A549 (cell line): ENCODE measurements around the gene CDK9.

Experiments
- CEBPB ChIP-seq, 2 experiments: fragments of >200 bp in 1 of 2; sonication (Bioruptor Twin) in 1 of 2; formaldehyde crosslinking in 1 of 2; IDR thresholded peaks; 2 replicates each; pipeline ENCODE4 v1.6.1; 2012 to 2016
- EP300 ChIP-seq, 2 experiments: fragments of >200 bp; sonication (Bioruptor Twin); formaldehyde crosslinking; IDR thresholded peaks; 2 replicates in 1 of 2; 3 replicates in 1 of 2; pipeline ENCODE4 v1.6.1; 2016 to 2017
- KDM1A ChIP-seq: fragments of 200-600 bp; sonication (generic); IDR thresholded peaks from 2 replicates; pipeline ENCODE4 v1.6.1; 2016; ENCODE audit warnings: low read depth, mild to moderate bottlenecking
- MAFK ChIP-seq: fragments of 450-650 bp; IDR thresholded peaks from 2 replicates; pipeline ENCODE4 v1.6.1; 2014; ENCODE audit not compliant: partially characterized antibody
- POLR2A ChIP-seq: IDR thresholded peaks from 2 replicates; pipeline ENCODE4 v1.6.1; 2012; ENCODE audit warnings: mild to moderate bottlenecking, low read length
- RAD21 ChIP-seq, 2 experiments: fragments of >200 bp in 1 of 2; sonication (Bioruptor Twin) in 1 of 2; formaldehyde crosslinking in 1 of 2; IDR thresholded peaks in 1 of 2; conservative IDR thresholded peaks in 1 of 2; 2 replicates in 1 of 2; 3 replicates in 1 of 2; pipeline ENCODE4 v1.6.1; 2012 to 2018; ENCODE audit warnings: inconsistent platforms in 1 of 2
- ZC3H11A ChIP-seq: fragments of 450-650 bp; IDR thresholded peaks from 2 replicates; pipeline ENCODE4 v1.6.1; 2014; ENCODE audit warnings: antibody characterized with exemption, mild to moderate bottlenecking
- TF ChIP-seq, protein P1 (sequence below): fragments of >200 bp; sonication (Bioruptor Twin); formaldehyde crosslinking; IDR thresholded peaks from 3 replicates; pipeline ENCODE4 v1.5.1; 2016
- TF ChIP-seq, protein P2 (sequence below): fragments of 450-650 bp; IDR thresholded peaks from 2 replicates; pipeline ENCODE4 v1.6.1; 2014; ENCODE audit warnings: antibody characterized with exemption
- TF ChIP-seq, protein P3 (sequence below): fragments of 200-600 bp; sonication (generic); IDR thresholded peaks from 2 replicates; pipeline ENCODE4 v1.6.1; 2016; ENCODE audit warnings: antibody characterized with exemption, mild to moderate bottlenecking, moderate library complexity
- TF ChIP-seq, protein P4 (sequence below): IDR thresholded peaks from 2 replicates; pipeline ENCODE4 v1.6.1; 2012

DNA sequence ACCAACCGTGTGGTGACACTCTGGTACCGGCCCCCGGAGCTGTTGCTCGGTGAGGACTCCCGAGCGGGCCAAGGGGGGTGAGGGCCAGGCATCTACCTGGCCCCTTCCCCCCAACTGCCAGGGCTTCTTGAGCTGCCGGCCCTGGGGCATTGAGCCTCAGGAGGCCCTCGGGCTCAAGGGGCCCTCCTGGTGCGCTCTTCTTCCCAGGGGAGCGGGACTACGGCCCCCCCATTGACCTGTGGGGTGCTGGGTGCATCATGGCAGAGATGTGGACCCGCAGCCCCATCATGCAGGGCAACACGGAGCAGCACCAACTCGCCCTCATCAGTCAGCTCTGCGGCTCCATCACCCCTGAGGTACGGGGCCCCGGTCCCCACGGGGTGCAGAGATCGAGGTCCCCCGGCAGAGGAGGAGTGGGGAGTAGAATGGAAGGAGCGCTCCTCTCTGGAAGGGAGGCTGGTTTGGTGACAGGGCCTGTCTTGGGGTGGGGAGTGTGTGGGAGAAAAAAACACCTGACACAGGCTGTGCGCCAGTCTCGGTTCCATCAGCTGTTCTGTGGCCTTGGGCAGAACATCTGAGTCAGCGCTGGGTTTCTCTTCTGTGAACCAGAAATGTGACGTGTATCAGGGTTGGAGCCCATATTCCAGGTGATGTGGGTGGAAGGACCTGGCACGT, 2.6 kb downstream of the CDK9 start:
- TF ChIP-seq KDM1A (no peak), ZC3H11A (no peak), POLR2A (no peak), CEBPB (IDR thresholded peaks at IDR 0.05) (no peak), RAD21 (conservative IDR thresholded peaks at IDR 0.05 in 1 of 2, IDR thresholded peaks at IDR 0.05 in 1 of 2) (no peak), EP300 (IDR thresholded peaks at IDR 0.05) (no peak), MAFK (no peak)
- TF ChIP-seq, protein P1, sequence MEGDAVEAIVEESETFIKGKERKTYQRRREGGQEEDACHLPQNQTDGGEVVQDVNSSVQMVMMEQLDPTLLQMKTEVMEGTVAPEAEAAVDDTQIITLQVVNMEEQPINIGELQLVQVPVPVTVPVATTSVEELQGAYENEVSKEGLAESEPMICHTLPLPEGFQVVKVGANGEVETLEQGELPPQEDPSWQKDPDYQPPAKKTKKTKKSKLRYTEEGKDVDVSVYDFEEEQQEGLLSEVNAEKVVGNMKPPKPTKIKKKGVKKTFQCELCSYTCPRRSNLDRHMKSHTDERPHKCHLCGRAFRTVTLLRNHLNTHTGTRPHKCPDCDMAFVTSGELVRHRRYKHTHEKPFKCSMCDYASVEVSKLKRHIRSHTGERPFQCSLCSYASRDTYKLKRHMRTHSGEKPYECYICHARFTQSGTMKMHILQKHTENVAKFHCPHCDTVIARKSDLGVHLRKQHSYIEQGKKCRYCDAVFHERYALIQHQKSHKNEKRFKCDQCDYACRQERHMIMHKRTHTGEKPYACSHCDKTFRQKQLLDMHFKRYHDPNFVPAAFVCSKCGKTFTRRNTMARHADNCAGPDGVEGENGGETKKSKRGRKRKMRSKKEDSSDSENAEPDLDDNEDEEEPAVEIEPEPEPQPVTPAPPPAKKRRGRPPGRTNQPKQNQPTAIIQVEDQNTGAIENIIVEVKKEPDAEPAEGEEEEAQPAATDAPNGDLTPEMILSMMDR = no peak
- TF ChIP-seq, protein P2, sequence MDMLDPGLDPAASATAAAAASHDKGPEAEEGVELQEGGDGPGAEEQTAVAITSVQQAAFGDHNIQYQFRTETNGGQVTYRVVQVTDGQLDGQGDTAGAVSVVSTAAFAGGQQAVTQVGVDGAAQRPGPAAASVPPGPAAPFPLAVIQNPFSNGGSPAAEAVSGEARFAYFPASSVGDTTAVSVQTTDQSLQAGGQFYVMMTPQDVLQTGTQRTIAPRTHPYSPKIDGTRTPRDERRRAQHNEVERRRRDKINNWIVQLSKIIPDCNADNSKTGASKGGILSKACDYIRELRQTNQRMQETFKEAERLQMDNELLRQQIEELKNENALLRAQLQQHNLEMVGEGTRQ = no peak
- TF ChIP-seq, protein P3, sequence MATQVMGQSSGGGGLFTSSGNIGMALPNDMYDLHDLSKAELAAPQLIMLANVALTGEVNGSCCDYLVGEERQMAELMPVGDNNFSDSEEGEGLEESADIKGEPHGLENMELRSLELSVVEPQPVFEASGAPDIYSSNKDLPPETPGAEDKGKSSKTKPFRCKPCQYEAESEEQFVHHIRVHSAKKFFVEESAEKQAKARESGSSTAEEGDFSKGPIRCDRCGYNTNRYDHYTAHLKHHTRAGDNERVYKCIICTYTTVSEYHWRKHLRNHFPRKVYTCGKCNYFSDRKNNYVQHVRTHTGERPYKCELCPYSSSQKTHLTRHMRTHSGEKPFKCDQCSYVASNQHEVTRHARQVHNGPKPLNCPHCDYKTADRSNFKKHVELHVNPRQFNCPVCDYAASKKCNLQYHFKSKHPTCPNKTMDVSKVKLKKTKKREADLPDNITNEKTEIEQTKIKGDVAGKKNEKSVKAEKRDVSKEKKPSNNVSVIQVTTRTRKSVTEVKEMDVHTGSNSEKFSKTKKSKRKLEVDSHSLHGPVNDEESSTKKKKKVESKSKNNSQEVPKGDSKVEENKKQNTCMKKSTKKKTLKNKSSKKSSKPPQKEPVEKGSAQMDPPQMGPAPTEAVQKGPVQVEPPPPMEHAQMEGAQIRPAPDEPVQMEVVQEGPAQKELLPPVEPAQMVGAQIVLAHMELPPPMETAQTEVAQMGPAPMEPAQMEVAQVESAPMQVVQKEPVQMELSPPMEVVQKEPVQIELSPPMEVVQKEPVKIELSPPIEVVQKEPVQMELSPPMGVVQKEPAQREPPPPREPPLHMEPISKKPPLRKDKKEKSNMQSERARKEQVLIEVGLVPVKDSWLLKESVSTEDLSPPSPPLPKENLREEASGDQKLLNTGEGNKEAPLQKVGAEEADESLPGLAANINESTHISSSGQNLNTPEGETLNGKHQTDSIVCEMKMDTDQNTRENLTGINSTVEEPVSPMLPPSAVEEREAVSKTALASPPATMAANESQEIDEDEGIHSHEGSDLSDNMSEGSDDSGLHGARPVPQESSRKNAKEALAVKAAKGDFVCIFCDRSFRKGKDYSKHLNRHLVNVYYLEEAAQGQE = no peak
- TF ChIP-seq, protein P4, sequence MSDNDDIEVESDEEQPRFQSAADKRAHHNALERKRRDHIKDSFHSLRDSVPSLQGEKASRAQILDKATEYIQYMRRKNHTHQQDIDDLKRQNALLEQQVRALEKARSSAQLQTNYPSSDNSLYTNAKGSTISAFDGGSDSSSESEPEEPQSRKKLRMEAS = no peak
